GM19463 (cell line): ENCODE measurements around the gene CARS2.

ENCODE experiments used
- ATAC-seq: cut with Tn5 transposase; IDR thresholded peaks from one replicate; pipeline ENCODE4 v1.9.1; 2021; ENCODE audit warnings: mild to moderate bottlenecking, moderate library complexity; ENCODE audit not compliant: unreplicated experiment

Gene CARS2

DNA sequence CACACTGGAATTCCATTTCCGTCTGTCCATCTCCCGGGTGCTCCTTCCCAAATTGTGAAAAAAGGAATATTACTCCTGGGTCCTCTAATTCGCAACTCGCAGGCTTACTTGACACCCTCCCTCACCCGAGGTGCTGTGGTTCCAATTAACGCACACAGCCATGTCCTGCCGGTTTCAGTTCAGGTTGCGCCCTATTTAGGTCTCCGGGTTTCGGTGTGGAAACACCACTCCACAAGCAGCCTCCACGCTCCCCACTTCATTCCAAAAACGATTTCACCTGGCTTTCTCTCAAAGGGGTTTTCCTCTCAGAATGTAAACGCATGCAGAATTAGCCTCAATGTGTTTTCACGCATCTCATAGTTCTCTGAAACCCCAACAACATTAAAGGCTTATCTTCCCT lies 52.6 kb downstream of the CARS2 start:
- ATAC-seq, result no peak

DNA sequence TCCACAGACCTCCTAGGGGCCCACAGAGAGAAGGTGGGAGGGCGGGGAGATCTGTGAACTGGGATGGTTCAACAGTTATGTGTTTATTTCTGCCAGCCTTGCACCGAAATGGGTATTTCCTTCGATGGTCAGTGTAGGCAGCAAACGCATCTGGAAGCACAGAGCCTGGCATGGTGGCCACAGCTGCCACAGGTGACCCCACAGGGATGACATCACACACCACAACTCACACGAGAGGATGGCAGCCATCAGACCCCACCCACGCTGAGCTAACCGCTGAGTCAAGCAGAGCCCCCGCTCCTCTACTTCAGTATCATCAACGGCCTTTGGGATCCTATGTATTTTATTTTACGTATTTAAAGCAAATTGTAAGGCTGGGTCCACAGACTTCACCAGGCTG lies 53.2 kb downstream of the CARS2 start:
- no peak for ATAC-seq

DNA sequence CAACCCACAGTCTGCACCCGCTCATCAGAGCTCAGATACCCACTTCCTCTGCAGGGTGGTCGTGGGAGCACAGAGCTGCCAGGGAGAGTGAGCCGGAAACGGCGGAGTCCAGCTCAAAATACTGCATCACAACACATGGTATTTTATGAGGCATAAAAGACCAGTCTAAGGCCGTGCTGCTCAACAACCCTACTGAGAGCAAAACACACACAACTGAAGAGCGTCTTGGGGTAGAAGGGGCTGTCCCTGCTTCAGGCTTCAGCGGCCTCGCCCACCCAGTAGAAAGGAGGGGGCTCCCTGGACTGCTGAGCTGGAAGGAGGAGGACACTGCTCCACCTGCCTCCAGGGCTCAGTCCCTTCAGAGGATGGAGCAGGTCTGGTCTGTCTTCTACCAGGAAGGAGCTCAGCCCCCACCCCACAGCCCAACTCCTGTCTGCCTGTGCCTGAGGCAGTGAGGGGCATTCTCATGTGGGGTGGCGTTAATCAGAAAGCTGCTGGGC lies 53.6 kb downstream of the CARS2 start:
- no peak for ATAC-seq

DNA sequence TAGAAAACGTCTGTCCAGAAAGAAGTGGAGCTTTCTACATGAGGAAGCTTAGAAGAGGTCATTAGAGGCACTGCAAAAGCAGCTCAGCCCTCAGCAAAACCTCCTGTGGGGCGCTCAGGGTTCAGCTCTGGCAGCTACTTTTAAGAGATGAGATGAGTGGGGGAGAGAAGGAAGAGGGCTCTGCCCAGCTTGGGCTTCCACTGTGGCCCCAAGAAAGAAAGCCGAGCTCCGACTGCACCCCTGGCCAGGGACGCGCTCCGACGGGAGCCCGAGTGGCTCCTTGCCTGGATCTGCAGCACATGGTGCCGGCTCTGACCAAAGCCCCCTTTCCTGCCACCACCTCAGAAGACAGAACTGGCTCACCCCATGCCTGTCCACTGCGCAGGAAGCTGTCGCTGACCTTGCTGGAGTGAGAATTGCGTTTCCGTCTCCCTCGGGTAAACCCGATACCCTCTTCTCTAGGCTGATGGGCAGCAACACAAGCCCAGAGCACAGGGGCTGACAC lies 54.1 kb downstream of the CARS2 start:
- no peak for ATAC-seq

DNA sequence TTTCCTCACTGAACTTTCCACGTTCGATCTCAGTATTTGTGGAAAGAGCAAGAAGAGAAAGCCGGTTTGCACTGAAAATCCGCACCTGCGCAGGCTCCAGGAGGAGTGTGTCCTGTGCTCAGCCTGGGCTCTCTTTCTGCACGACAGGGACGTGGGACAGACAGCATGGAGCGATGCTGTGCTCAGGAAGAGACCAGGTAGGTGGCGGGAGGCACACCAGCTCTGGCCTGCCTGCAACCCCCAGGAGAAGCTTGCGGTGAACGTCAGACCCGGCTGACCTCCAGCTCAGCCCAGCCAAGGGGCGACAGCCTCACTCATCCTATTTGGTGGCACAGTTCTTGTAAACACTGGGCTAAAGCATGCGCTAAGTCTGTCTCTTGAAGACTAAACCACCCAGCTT lies 54.6 kb downstream of the CARS2 start:
- no peak for ATAC-seq

DNA sequence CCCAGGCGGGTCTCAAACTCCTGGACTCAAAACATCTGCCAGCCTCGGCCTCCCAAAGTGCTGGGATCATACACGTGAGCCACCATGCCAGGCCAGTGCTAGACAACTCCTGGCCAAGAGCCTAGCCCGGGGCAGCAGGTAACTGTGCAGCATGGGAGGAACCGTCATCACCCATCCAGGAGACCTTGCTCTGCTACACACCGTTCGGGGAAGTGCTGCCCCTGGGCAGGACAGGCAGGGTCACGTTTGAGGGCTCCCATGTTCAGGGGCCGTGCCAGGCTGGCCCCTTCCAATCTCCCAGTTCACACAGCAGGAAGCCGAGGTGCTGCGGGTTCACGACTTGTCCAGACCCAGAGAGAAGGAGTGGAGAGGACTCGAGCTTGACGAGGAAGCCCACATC lies 55.5 kb downstream of the CARS2 start:
- ATAC-seq, result no peak

DNA sequence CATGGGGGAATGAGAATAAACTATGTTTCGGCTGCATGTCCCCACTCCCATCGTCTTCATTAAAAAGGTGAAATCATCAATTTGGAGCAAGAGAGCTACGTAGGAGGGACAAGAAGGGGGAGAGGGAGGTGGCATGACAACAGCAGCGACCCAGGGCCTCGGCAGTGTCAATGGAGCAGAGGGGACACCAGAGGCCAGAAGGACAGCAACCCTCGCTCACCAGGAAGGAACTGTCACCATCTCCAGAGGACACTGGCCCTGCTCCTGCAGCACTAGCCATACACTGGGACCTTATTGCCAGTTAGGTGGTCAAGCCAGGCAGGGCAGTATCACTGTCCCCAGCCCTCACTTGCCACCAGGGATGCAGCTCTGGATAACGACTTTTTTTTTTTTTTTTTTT lies 56.4 kb downstream of the CARS2 start:
- no peak for ATAC-seq

DNA sequence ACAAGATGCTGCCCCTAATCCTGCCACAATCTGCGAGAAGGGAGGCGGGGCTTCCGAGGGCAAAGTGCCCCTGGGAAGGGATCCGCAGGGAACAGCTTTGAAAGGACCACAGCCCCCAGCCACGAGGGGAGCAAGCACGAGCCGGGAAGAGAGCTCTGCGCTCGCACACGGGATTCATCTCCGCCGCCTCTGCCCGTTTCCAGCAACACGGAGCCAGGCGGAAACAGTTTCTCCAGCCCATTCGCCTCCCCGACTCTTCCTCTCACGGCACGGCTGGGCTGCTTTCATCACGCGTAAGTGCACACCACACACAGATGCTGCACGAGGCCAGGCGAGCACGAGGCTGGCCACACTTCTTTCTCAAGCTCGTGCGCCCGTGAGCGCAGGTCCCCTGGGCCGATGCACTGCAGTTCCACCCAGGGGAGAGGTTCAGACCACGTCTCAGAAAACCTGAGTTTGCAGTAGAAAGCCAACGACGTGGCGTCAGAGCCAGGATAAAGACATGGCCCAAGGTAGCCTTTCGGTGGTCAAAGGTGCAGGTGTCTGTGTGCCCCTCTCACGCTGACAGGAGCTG lies 57.0 kb downstream of the CARS2 start:
- no peak for ATAC-seq

DNA sequence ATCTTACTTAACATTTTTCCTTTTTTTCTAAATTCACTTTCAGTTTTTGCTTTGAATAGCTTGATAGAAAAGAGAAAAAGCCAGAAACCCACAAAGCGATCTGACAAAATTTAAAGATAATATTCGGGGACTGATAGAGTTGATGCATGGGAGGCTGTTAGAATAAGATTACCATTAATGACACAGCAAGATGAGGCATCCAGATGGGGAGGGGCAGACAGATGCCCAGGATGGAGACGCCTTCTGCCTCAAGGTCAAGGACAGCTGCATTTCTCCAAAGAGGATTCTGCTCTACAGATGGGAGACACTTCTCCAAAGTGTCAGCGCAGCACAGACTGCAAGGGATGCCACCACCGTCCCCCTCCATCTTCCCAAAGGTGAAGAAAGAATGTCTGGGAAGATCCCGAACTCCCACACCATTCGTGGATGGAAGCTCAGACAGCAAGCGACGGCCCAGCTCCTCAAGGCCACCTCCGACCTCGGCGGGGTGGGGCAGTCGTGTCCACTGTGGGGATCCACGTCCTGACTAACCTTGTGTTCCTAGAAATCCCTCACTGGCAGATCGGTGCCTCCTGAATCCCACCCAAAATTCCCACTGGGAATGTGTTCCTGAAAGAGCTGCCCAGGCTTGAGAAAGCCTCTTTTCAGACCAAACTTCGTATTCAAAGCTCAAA lies 57.6 kb downstream of the CARS2 start:
- ATAC-seq, result no peak

DNA sequence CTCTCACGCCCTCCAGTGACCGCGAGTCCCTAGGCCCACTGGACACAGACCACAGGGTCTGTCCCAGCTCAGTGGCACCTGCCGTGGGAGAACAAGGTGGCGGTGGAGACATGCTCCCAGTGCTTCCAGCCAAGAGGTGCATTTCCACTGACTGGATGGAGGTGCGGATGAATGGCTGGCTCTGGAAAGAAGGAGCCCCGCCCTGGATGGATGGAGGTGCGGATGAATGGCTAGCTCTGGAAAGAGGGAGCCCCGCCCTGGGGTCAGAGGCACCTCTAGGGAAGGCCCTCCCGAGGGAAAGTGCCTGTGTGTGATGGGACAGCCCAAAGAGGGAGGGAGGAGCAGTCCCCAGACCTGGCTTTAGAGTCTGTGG lies 58.6 kb downstream of the CARS2 start:
- ATAC-seq, result no peak

DNA sequence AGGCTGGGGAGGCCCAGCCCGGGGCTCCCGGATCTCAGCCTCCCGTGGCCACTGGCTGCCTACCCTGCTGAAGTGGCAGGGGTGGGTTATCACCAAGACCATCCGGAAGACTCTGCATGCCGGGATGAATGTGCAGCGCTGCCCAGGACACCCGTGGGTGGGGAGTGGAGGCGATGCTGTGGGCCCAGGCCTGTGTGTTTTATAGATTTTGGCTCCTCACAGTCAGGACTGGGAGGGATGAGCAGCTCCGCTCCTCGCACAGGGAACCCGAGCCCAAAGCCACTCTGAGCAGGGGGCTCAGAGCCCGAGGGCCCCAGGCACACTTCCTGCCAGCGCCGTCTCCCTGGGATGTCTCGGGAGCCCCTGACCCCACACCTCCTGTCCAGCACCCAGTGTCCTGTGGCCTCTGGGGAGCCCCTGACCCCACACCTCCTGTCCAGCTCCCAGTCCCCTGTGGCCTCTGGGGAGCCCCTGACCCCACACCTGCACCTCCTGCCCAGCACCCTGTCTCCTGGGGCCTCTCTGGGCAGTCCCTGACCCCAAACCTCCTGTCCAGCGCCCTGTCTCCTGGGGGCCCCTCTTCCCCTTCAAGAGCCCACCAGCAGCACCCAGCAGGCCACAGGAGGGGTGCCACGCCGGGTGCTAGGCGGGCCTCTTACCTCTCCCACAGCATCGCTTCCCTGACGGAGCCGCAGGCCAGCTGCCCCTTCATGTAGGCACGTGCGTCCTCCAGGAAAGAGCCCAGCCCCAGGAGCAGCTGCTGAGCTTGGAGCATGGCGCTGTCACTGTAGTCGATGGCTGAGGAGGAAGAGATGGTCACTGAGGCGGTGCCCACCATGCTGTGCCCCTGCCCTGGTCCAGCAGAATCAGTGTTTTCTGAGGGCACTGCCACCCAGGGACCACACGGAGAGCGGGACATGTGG lies 59.2 kb downstream of the CARS2 start:
- ATAC-seq, result no peak

DNA sequence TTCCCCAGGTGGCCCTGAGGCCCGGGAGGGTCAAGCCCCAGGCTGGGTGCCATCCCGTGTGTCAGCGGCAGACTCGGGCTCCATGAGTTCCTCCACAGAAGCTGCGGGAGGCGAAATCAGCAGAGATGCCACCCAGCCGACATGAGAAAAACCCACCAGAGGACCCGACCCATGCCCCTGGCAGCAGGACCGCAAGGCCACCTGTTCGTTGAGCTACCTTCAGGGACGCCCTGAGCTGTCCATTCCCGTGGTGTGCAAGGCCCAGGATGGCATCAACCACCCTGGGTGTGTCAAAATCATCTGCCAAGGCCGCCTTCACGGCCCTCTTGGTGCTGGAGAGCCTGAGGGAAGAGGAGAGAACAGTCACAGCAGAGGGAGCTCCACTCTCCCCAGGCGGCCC lies 60.2 kb downstream of the CARS2 start:
- no peak for ATAC-seq

DNA sequence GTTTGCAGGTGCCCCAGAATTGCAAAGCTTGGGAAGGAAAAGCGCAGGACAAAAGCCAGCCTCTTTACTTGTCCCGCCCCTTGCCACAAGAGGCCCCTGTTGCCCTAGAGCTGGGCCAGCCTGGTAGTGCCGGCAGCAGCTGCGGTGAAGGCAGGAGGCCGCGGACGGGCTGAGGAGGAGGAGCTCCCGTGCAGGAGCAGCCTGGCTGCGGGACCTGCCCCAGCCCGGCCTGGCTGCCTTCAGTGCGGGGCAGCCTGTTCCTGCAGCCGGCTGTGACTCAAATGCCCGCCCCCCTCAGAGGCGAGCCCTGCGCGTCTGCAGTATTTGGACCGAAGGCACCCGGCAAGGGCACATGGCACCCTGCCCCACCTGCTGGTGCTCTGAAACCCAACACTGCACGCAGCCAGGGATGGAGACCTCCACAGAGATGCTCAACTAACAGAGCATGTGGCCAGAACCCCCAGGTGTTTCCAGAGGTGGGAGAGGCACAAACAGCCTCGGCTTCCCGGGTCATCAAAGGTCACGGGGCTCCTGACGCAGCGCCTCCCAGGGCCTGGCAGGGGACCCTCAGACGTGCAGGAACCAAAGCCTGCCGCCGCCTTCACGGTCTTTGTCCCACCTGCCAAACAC lies 60.9 kb downstream of the CARS2 start:
- ATAC-seq, result peak; percentile 79

DNA sequence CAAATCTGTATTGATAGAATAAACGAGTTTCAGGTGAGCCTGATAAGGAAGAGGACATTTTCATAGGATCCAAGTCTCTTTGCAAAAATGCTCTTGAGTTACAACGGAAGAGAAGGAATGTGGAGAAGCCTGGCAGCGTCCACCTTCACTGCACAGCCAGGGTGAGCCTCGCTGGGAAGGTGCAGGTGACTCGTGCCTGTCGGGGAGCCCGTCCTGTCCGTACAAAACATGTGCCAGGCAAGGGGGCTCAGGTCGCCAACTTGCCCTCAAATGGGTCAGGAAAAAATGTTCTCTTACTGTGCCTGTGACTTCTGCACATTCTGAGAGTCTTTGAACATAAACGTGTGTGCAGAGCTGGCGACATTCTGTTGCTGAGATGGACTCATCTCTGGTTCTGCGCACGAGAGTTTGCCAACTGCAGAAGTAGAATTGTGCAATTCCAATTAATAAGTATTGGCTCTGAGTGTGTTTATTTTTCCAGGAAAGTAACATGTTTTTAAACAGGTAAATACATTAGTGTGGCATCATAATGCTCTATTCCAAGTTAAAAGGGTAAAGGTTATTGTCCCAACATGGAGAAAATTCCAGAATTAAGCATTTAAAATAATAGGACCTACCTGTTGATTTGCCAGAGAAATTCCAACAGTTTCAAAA lies 62.0 kb downstream of the CARS2 start:
- no peak for ATAC-seq

DNA sequence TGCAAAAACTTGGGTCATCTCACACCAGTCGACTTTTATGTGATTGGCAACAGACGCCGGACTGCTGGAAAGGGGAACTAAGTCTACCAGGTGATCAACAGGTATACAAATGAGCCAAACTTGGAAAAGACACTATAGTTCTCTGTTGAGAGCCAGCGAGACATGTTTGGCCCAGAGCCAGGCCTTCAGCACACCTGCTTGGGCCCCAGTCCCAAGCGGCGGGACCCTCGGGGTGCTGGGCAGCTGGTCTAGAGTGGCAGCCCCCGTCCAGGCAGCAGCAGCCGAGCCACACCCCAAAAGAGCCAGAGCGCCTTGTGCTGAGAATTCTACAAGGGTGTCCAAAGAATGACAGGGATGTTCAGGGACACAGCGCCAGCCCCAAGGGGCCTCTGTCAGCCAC lies 62.6 kb downstream of the CARS2 start:
- no peak for ATAC-seq

DNA sequence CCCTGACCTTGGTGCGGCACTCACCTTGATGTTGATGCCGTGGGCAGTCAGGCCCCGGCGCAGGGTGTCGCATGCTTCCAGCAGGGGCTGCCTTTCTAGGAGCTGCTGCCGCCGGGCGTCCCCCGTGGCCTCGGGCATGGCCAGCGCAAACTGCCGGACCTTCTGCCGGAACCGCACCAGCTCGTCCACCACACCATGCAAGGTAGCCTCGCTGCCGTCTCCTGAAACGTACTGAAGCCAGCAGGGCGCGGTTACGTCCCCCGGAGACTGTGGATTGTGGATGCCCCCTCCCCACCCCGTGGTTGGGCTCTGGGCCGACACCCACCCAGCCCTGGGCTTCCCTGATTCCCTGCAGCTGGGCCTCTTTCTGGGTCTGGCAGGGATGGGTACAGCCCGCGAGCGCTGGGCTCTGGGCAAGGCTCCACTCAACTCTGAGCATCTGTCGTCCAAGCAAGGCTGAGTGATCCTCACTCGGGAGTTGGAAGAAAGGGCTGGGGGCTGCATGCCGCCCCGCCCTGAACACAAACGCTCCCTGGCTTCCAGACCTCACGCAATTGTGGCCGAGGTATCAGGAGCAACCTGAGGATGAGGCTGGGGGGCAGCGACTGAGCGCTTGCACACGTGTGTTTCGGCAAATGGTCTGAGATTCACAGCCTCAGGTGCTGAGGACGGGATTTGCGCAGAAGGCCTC lies 63.5 kb downstream of the CARS2 start:
- ATAC-seq, result no peak

DNA sequence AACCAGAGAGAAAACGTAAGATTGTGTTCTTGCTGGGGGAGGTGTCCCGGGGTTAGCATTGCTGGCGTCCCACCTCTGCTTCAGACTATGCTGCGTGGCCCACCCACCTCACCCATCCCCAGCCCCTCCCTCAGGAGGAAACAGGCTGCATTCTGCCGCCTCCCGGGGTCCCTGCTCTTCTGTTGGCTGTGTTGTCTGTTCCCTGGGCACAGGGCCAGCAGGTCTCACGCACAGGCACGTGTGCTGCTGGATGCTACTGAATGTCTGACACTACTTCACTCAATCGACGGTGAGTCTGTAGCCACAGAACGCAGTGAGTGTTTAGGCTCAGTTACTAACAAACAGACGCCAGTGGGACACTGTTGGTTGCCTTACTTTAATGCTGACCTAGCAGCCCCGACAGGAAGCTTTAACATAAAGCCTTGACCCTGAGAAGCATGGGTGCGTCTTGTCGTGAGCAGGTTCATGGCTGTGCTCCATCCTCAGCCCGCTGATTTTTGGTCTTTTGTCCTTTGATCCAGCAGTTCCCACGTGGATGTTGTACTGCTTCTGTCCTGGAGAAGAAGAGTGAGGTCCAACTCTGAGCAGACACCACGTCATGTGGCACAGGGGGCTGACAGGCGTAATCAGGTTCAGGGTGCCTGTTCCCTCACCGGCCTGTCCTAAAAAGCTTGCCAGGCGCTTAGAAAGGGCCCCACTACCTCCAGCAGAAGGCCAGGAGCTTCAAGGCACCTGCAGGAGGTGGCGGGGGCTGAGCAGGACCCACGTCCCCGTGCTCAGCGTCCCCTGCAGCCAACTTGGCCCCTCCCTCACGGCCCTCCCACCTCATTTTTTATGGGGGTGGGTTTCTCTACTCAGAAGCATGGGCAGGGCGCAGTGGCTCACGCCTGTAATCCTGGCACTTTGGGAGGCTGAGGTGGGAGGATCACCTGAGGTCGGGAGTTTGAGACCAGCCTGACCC lies 64.6 kb downstream of the CARS2 start:
- ATAC-seq, result no peak

DNA sequence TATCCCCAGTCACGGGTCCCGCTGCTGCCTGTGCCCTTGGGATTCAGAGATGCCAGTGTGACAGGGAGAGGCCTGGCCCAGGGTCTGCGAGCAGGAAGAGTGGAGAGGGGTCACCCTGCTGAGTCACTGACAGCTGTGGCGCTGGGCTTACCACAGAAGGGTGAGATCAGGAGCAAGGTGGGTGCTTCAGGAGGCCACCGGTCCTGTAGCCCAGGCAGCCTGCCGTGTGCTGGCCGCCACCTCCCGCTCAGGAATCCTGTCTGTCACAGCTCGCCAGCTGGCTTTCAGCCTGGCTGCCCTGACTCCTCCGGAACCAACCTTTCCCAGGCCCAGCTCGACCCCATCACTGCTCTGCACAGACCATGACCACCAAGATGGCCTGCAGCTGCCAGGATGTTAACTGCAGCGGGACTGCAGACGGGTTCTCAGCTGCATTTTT lies 65.3 kb downstream of the CARS2 start:
- ATAC-seq, result no peak

DNA sequence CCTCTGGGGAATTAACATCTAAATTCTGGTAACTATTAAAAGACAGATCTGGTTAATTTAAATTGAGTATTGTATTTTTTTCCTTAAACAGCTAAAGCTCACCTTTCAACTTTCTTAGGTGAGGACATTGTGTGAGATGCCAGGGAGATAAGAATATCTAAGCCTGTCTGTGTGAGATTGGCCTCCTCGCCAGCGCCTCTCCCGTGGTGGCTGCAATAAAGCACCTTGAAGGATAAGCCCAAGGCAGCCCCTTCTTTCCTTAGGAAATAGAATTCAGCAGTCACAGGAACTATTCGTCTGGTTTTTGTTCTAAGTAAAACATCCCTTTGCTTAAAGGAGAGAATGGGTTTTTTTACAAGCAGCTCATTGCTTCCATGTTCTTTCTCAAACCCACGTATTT lies 66.0 kb downstream of the CARS2 start:
- ATAC-seq, result no peak
